ENCODE measurements around the gene AAMP.

Gene AAMP, protein sequence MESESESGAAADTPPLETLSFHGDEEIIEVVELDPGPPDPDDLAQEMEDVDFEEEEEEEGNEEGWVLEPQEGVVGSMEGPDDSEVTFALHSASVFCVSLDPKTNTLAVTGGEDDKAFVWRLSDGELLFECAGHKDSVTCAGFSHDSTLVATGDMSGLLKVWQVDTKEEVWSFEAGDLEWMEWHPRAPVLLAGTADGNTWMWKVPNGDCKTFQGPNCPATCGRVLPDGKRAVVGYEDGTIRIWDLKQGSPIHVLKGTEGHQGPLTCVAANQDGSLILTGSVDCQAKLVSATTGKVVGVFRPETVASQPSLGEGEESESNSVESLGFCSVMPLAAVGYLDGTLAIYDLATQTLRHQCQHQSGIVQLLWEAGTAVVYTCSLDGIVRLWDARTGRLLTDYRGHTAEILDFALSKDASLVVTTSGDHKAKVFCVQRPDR

GRCh38 chr2:218269900-218270720, at the start of gene AAMP, which contains the start of gene PNKD:
Gene AAMP, minus strand, starts transcription at chr2:218270137. Its CDS starts 51 bp downstream, at chr2:218270086.
Gene PNKD, plus strand, starts transcription at chr2:218270519. Its CDS starts 17 bp downstream, at chr2:218270536.
- Histone ChIP-seq H3K4me2 (ENCODE audit: low read depth, low read length, poor library complexity, severe bottlenecking) (peak within 1 kb of the TSS; percentile 95), H3K27ac (ENCODE audit: low read depth, low read length) (0 out of 2 replicates have a peak within 1 kb of the TSS, but pooled peaks have one; percentile 16), H3K9me2 (replicated peaks; ENCODE audit: insufficient read depth, low read length) (no peaks in the 10 kb centered on the region), H3K27me3 (ENCODE audit: low read length) (no peaks in the 10 kb centered on the region), H2AFZ (ENCODE audit: low read depth, low read length, severe bottlenecking) (peak within 1 kb of the TSS; percentile 89), H3K36me3 (ENCODE audit: low read length) (no peaks in the 10 kb centered on the region), H3K79me2 (ENCODE audit: insufficient read depth, low read length) (peaks cover 7% of the 10 kb centered on the region), H3K4me3 (ENCODE audit: insufficient read depth, low read length, poor library complexity, severe bottlenecking) (peak within 1 kb of the TSS; percentile 96), H4K20me1 (ENCODE audit: low read depth, low read length) (no peaks in the 10 kb centered on the region), H3F3A (ENCODE audit: insufficient read depth) (no peaks in the 10 kb centered on the region), H3K9ac (ENCODE audit: low read length) (peak within 1 kb of the TSS; percentile 82), H3K9me3 (ENCODE audit: insufficient read depth, low read length) (no peaks in the 10 kb centered on the region)
- TF ChIP-seq, protein P1, sequence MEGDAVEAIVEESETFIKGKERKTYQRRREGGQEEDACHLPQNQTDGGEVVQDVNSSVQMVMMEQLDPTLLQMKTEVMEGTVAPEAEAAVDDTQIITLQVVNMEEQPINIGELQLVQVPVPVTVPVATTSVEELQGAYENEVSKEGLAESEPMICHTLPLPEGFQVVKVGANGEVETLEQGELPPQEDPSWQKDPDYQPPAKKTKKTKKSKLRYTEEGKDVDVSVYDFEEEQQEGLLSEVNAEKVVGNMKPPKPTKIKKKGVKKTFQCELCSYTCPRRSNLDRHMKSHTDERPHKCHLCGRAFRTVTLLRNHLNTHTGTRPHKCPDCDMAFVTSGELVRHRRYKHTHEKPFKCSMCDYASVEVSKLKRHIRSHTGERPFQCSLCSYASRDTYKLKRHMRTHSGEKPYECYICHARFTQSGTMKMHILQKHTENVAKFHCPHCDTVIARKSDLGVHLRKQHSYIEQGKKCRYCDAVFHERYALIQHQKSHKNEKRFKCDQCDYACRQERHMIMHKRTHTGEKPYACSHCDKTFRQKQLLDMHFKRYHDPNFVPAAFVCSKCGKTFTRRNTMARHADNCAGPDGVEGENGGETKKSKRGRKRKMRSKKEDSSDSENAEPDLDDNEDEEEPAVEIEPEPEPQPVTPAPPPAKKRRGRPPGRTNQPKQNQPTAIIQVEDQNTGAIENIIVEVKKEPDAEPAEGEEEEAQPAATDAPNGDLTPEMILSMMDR (IDR thresholded peaks at IDR 0.05; ENCODE audit: insufficient read depth, low read length, poor library complexity, severe bottlenecking): no peak
- no peak for TF ChIP-seq EZH2phosphoT487 (conservative IDR thresholded peaks at IDR 0.05; ENCODE audit: low read length)

- no peak for TF ChIP-seq EZH2phosphoT487 (conservative IDR thresholded peaks at IDR 0.05; ENCODE audit: low read length)
- TF ChIP-seq, protein P1 (IDR thresholded peaks at IDR 0.05; ENCODE audit: insufficient read depth, low read length, poor library complexity, severe bottlenecking): no peak
- no peaks in the 10 kb centered on the region for H3K79me2 ChIP-seq (ENCODE audit: insufficient read depth, low read length)
- H3K9me3 ChIP-seq (ENCODE audit: insufficient read depth, low read length): no peaks in the 10 kb centered on the region
- H3K9me2 ChIP-seq (replicated peaks; ENCODE audit: insufficient read depth, low read length): no peaks in the 10 kb centered on the region
- H3F3A ChIP-seq (ENCODE audit: insufficient read depth): 0 out of 2 replicates have a peak, but pooled peaks cover 4% of the 10 kb centered on the region
- no peak overlapping the region for H3K27ac ChIP-seq (ENCODE audit: low read depth, low read length)
- no peak overlapping the region for H2AFZ ChIP-seq (ENCODE audit: low read depth, low read length, severe bottlenecking)
- H4K20me1 ChIP-seq (ENCODE audit: low read depth, low read length): no peaks in the 10 kb centered on the region
- H3K27me3 ChIP-seq (ENCODE audit: low read length): no peaks in the 10 kb centered on the region
- no peaks in the 10 kb centered on the region for H3K36me3 ChIP-seq (ENCODE audit: low read length)
- no peak overlapping the region for H3K9ac ChIP-seq (ENCODE audit: low read length)
- no peak overlapping the region for H3K4me2 ChIP-seq (ENCODE audit: low read depth, low read length, poor library complexity, severe bottlenecking)
- H3K4me3 ChIP-seq (ENCODE audit: insufficient read depth, low read length, poor library complexity, severe bottlenecking): no peak overlapping the region
These were observed 48.3 kb upstream of the AAMP start for GRCh38 chr2:218318241-218318640.

- no peaks in the 10 kb centered on the region for H3K36me3 ChIP-seq (ENCODE audit: low read length)
- H3K9me2 ChIP-seq (replicated peaks; ENCODE audit: insufficient read depth, low read length): no peaks in the 10 kb centered on the region
- TF ChIP-seq EZH2phosphoT487 (conservative IDR thresholded peaks at IDR 0.05; ENCODE audit: low read length): no peak
- TF ChIP-seq, protein P1 (IDR thresholded peaks at IDR 0.05; ENCODE audit: insufficient read depth, low read length, poor library complexity, severe bottlenecking): no peak
- H3K79me2 ChIP-seq (ENCODE audit: insufficient read depth, low read length): no peaks in the 10 kb centered on the region
- H3F3A ChIP-seq (ENCODE audit: insufficient read depth): 0 out of 2 replicates have a peak, but pooled peaks cover 4% of the 10 kb centered on the region
- no peak overlapping the region for H3K27ac ChIP-seq (ENCODE audit: low read depth, low read length)
- no peak overlapping the region for H3K9ac ChIP-seq (ENCODE audit: low read length)
- no peak overlapping the region for H2AFZ ChIP-seq (ENCODE audit: low read depth, low read length, severe bottlenecking)
- no peaks in the 10 kb centered on the region for H4K20me1 ChIP-seq (ENCODE audit: low read depth, low read length)
- no peaks in the 10 kb centered on the region for H3K27me3 ChIP-seq (ENCODE audit: low read length)
- H3K9me3 ChIP-seq (ENCODE audit: insufficient read depth, low read length): no peaks in the 10 kb centered on the region
- H3K4me2 ChIP-seq (ENCODE audit: low read depth, low read length, poor library complexity, severe bottlenecking): no peak overlapping the region
- H3K4me3 ChIP-seq (ENCODE audit: insufficient read depth, low read length, poor library complexity, severe bottlenecking): no peak overlapping the region
These were observed 47.9 kb upstream of the AAMP start for GRCh38 chr2:218317835-218318234.

Data from SU-DHL-6 (cell line).